Activated CD4-positive, CD25-positive, alpha-beta regulatory T cell (primary cell): ENCODE data around the gene PHOX2A.
"Not testable (repeated sequence)": the region's sequence is repeated elsewhere in the genome, so short reads cannot be mapped to it uniquely, and the experiment has no call there.

ENCODE experiments used
- DNase-seq, 4 experiments: peaks; one replicate each; lab custom pipeline; 2025; lab: John Stamatoyannopoulos, UW

PHOX2A gene

GRCh38 chr11:72244060-72244360 is at the start of gene PHOX2A:
PHOX2A (minus strand) TSS chr11:72244176; CDS start chr11:72244004, 172 bp downstream.
- DNase-seq, result no peak

DNA sequence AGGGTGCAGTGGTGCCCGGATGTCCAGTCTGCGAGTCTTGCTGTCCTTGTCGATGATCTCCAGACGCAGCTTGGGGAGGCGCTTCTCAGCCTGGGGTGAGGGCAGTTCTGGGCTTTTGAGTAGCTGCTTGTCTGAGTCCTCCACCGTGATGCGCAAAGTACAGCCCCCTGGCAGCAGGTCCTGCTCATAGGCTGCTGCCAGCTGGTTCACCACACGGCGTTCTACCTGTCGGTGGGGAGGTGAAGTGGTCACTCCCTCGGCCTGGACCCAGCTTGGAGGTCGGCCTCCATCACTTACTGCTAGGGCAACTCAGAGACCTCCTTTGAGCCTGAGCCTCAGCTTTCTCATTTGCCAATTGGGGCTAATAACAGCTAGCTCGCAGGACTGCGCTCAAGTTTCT is 49.4 kb upstream of the PHOX2A start:
- DNase-seq, result no peak

GRCh38 chr11:72292106-72292785 is 48.3 kb upstream of the PHOX2A start:
- no peak for DNase-seq

DNA sequence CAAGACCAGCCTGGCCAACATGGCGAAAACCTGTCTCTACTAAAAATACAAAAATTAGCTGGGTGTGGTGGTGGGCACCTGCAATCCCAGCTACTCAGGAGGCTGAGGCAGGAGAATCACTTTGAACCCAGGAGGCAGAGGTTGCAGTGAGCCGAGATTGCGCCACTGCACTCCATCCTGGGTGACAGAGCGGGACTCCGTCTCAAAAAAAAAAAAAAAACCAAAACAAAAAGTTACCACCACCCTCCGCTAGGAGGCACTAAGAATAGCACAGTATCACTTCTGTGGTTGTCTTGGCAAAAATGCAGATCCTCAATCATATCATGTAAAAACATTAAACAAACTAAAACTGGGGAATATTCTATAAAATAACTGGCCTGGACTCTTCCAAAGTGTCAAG is 46.8 kb upstream of the PHOX2A start:
- not testable (repeated sequence) for DNase-seq

DNA sequence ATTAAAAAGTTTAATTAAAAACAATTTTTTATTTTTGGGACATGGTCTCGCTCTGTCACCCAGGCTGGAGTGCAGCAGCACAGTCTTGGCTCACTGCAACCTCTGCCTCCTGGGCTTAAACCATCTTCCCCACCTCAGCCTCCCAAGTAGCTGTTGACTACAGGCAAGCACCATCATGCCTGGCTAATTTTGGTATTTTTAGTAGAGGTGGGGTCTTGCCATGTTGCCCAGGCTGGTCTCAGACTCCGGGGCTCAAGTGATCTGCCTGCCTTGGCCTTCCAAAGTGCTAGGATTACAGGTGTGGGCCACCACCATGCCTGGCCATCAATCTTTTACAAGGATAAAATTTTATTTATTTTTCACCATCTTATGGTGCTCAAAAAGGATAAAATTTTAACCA is 43.3 kb upstream of the PHOX2A start:
- no peak for DNase-seq

- no peak for DNase-seq
Measured at GRCh38 chr11:72283947-72284346, 40.0 kb upstream of the PHOX2A start.

DNA sequence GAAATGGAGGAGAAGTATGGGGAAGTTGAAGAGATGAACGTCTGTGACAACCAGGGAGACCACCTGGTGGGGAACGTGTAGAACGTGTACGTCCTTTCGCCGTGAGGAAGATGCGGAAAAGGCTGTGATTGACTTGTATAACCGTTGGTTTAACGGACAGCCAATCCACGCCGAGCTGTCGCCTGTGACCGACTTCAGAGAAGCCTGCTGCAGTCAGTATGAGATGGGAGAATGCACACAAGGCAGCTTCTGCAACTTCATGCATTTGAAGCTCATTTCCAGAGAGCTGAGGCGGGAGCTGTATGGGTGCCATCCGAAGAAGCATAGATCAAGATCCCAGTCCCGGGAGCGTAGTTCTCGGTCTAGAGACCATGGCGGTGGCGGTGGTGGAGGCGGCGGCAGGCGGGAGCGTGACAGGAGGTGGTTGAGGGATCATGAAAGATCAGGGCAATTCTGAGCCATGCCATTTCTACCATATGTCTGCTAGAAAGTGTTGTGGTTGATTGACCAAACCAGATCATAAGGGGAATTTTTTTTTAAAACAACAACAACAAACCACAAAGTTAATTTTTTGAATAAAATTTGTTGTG is 36.8 kb upstream of the PHOX2A start:
- no peak for DNase-seq

DNA sequence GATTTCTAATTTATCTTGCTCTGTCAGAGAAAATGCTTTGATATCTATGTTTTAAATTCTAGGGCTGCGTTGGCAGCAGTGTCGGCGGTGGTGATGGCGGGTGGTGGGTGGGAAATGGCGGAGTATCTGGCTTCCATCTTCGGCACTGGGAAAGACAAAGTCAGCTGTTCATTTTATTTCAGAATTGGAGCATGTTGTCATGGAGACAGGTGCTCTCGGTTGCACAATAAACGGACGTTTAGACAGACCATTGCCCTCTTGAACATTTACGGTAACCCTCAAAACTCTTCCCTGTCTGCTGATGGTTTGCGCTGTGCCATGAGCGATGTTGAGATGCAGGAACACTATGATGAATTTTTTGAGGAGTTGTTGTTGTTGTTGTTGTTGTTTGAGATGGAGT is 36.1 kb upstream of the PHOX2A start:
- no peak for DNase-seq

GRCh38 chr11:72278905-72279304 is 34.9 kb upstream of the PHOX2A start:
- no peak for DNase-seq

GRCh38 chr11:72274435-72274834 is 30.5 kb upstream of the PHOX2A start:
- no peak for DNase-seq

DNA sequence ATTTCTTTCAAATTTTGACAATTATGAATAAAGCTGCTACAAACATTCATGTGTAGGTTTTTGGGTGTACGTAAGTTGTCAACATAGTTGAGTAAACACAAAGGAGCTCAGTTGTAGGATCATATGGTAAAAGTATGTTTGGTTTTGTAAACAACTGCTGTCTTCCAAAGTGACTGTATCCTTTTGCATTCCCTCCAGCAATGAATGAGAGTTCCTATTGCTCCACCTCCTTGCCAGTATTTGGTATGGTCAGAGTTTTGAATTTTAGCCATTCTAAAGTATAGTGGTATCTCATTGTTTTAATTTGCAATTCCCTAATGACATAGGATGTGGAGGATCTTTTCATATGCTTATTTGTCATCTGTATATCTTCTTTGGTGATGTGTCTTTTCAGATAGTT is 28.0 kb upstream of the PHOX2A start:
- no peak for DNase-seq

GRCh38 chr11:72267956-72268617 is 24.1 kb upstream of the PHOX2A start:
- no peak for DNase-seq

DNA sequence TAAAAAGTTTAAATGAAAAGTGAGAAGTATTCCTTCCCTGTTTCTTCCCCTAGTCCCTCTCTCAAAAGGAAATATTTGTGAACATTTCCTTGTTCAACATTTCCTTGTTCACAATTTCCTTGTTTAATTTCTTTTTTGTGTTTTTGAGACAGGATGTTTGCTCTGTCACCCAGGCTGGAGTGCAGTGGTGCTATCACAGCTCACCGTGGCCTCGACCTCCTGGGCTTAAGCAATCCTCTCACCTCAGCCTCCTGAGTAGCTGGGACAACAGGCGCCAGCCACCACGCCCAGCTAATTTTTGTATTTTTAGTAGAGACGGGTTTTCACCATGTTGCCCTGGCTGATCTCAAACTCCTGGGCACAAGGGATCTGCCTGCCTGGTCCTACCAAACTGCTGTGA is 23.0 kb upstream of the PHOX2A start:
- DNase-seq, result not testable (repeated sequence)

- DNase-seq, result no peak
Measured at GRCh38 chr11:72265951-72266350, 22.0 kb upstream of the PHOX2A start.

GRCh38 chr11:72263361-72263760 is 19.4 kb upstream of the PHOX2A start:
- no peak for DNase-seq

- DNase-seq, result no peak
Measured at GRCh38 chr11:72260574-72260973, 16.6 kb upstream of the PHOX2A start.

- no peak for DNase-seq
Measured at GRCh38 chr11:72259490-72259889, 15.5 kb upstream of the PHOX2A start.

DNA sequence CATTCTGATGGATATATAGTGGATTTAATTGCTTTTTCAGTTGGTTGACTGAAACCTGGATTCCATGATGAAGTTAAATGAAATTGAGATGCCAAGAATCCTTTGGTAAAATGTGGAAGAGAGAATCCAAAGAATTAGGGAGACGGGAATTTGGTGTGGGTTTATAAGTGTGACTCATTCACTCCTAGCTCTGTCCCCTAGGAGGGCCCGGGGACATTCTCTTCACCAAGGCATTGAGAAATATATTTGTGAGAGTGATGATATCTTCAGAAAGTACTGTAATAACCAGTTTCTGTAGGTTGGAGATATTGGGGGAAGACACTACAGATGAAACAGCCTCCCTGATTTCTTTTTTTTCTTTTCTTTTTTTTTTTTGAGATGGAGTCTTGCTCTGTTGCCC is 13.6 kb upstream of the PHOX2A start:
- no peak for DNase-seq

DNA sequence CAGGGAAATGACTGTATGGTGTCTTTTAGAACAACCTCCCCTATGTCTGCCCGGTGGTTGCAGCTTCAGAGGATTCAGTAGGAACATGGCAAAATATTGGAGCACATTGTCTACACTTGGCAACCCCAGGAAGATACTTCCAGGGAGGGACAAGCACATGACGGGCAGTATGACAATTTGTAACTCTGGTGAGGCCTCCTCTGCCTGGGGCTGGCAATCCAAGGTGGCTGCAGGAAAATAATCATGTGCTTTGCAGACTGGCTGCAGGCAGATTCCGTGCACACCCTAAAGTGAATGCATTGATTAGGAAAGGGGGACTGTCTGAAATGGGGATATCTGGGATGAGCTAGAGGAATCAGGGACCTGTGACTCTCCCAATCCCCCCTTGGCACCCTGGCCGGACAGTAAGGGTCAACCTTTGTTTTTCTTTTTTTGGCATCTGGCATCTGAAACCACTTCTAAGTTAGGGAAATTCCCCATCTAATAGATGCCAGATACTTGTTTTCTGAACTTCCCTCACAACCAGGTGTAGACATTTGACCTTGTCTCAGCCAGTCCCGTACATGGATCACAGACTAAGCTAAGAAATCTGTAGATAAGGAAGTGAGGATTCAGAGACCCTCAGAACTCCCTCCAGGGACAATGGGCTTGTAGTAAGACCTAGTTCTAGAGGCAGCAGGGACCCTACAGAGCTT is 10.5 kb upstream of the PHOX2A start:
- DNase-seq, result no peak

- no peak for DNase-seq
Measured at GRCh38 chr11:72253392-72253791, 9.4 kb upstream of the PHOX2A start.

DNA sequence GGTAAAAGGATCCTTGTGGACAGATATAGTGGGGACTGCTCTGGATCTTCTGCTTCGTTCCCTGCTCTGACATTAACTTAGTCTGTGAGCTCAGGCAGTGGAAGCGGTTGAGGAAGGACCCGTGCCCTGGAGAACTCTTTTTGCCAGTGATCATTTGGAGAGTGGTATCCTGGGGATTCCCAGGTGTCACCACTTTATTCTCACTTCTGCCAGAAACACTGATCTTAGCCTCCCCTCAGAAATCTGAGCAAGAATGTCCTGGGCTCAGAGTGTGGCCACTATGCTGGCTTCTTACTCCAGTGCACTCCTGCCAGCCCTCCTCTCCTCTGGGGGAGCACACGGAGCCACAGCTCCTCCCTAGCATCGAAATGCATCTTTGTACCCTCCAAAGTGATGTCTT is 7.6 kb upstream of the PHOX2A start:
- no peak for DNase-seq

- no peak for DNase-seq
Measured at GRCh38 chr11:72250661-72251464, 6.9 kb upstream of the PHOX2A start.
